Tibial artery (tissue), 4 donors: ENCODE data around the gene PLEKHA4.
A peak's percentile ranks its signal among the peaks of the same experiment; 100 is the strongest.

ENCODE experiments used
- DNase-seq, 2 donors: peaks; one replicate each; pipeline ENCODE4 v3.0.0-alpha.2; 2019
- H3K27ac ChIP-seq, 2 donors: fragments of 200-600 bp; sonication (generic) in 1 of 2; 1 replicate in 1 of 2; 2 replicates in 1 of 2; pipeline ENCODE4 v1.5.1; 2018 to 2019; ENCODE audit warnings: mild to moderate bottlenecking in 1 of 2
- H3K27me3 ChIP-seq, 2 donors: fragments of 200-600 bp; sonication (generic) in 1 of 2; one replicate each; pipeline versions ENCODE4 v1.5.1 to v1.6.0; 2016 to 2019
- H3K36me3 ChIP-seq, 3 donors: fragments of 200-600 bp; sonication (generic) in 2 of 3; one replicate each; pipeline ENCODE4 v1.5.1; 2016 to 2019; ENCODE audit warnings: mild to moderate bottlenecking in 2 of 3
- H3K4me1 ChIP-seq, 4 donors: fragments of 200-600 bp; sonication (generic) in 2 of 4; 1 replicate in 3 of 4; 2 replicates in 1 of 4; pipeline ENCODE4 v1.5.1; 2016 to 2019
- H3K4me3 ChIP-seq, 2 donors: fragments of 200-600 bp; sonication (generic) in 1 of 2; 1 replicate in 1 of 2; 2 replicates in 1 of 2; pipeline ENCODE4 v1.5.1; 2018 to 2019; ENCODE audit warnings: mild to moderate bottlenecking in 2 of 2
- H3K9me3 ChIP-seq, 3 donors: fragments of 200-600 bp; sonication (generic) in 1 of 3; one replicate each; pipeline ENCODE4 v1.5.1; 2016 to 2019
- CTCF ChIP-seq, 2 experiments: fragments of 200-600 bp in 1 of 2; fragments of 450-650 bp in 1 of 2; IDR thresholded peaks; one replicate each; pipeline ENCODE4 v1.5.1; 2017 to 2019; ENCODE audit warnings: antibody characterized with exemption in 2 of 2, mild to moderate bottlenecking in 1 of 2, moderate library complexity in 1 of 2
- intact Hi-C: fragments of 100-400 bp; cut with DNase I; formaldehyde crosslinking; loops from one replicate; pipeline ENCODE4 v1.15.0; 2023; ENCODE audit warnings: low total_unique reads

The PLEKHA4 gene

DNA sequence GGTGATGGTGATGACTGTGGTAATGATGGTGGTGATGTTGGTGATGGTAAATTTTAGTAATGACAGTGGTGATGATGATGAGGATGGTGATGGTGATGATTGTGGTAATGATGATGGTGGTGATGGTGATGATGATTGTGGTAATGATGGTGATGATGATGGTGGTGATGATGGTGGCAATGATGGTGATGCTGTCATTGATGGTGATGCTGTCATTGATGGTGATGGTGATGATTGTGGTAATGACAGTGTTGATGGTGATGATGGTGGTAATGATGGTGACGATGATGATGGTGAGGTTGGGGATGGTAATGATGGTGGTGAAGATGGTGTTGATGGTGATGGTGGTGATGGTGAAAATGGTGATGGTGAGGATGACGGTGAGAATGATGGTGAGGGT lies 45.9 kb downstream of the PLEKHA4 start:
- no peak for TF ChIP-seq CTCF (IDR thresholded peaks at IDR 0.05)
- intact Hi-C loops = no loop called here
- peaks cover 0 to 15% (median 9%) of the 10 kb centered on the region in 4 donors for H3K4me1 ChIP-seq
- H3K27me3 ChIP-seq = no peaks in the 10 kb centered on the region
- no peak for DNase-seq
- H3K27ac ChIP-seq = no peak overlapping the region
- no peak overlapping the region for H3K4me3 ChIP-seq
- H3K36me3 ChIP-seq = peaks cover 0 to 10% (median 0%) of the 10 kb centered on the region in 3 donors
- H3K9me3 ChIP-seq = no peaks in the 10 kb centered on the region

- Histone ChIP-seq H3K27me3 (no peaks in the 10 kb centered on the region), H3K27ac (no peak overlapping the region), H3K4me3 (no peak overlapping the region), H3K4me1 (peaks cover 0 to 15% (median 9%) of the 10 kb centered on the region in 4 donors), H3K36me3 (peaks cover 0 to under 1% (median 0%) of the 10 kb centered on the region in 3 donors), H3K9me3 (no peaks in the 10 kb centered on the region)
- no peak for TF ChIP-seq CTCF (IDR thresholded peaks at IDR 0.05)
- intact Hi-C loops = no loop called here
- no peak for DNase-seq
These were observed 46.8 kb downstream of the PLEKHA4 start for GRCh38 chr19:48821633-48822032.

- peak; percentile 94 to 97 for DNase-seq
- Histone ChIP-seq H3K4me3 (no peak overlapping the region), H3K4me1 (peaks cover 0 to 15% (median 9%) of the 10 kb centered on the region in 4 donors), H3K27ac (peak overlapping the region; percentile 59 to 62), H3K36me3 (no peaks in the 10 kb centered on the region), H3K9me3 (no peaks in the 10 kb centered on the region), H3K27me3 (no peaks in the 10 kb centered on the region)
- intact Hi-C loops = no loop called here
- no peak for TF ChIP-seq CTCF (IDR thresholded peaks at IDR 0.05)
These were observed 49.0 kb downstream of the PLEKHA4 start for GRCh38 chr19:48819366-48819816.

DNA sequence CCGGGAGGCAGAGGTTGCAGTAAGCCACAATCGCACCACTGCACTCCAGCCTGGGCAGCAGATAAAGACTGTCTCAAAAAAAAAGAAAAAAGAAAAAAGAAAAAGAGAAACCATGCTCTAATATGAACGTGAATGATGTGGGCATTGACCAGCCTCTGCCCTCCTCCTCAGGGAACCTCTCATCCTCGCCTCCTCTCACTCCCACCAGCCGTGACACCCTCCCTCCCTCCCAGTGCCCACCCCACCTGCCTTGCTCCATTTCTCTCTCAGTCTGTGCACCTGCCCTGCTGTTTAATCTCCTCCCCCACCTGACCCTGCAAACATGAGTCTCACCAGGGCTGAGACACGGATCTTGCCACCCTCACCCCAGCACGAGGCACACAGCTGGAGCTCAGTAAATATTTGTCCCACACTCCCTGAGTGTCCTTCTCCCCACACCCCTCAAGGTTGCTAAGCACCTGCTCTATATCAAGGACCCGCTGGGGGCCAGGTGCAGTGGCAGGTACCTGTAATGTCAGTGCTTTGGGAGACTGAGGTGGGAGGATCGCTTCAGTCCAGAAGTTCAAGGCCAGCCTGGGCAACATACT lies 50.1 kb downstream of the PLEKHA4 start:
- H3K27ac ChIP-seq = peak overlapping the region in 1 of 2 donors; percentile 59
- no peak for DNase-seq

GRCh38 chr19:48817585-48818124 lies 50.8 kb downstream of the PLEKHA4 start:
- Histone ChIP-seq H3K4me3 (no peak overlapping the region), H3K4me1 (peaks cover 0 to 20% (median 10%) of the 10 kb centered on the region in 4 donors), H3K9me3 (no peaks in the 10 kb centered on the region), H3K27ac (peak overlapping the region in 1 of 2 donors; percentile 34), H3K27me3 (no peaks in the 10 kb centered on the region), H3K36me3 (no peaks in the 10 kb centered on the region)
- no peak for DNase-seq
- no peak for TF ChIP-seq CTCF (IDR thresholded peaks at IDR 0.05)
- intact Hi-C loops = no loop called here

More for the DNA sequence above, 50.1 kb downstream of the PLEKHA4 start:
- H3K9me3 ChIP-seq = no peaks in the 10 kb centered on the region
- H3K4me3 ChIP-seq = no peak overlapping the region
- no peak for TF ChIP-seq CTCF (IDR thresholded peaks at IDR 0.05)
- peaks cover 0 to 15% (median 9%) of the 10 kb centered on the region in 4 donors for H3K4me1 ChIP-seq
- H3K36me3 ChIP-seq = no peaks in the 10 kb centered on the region
- no peaks in the 10 kb centered on the region for H3K27me3 ChIP-seq
- intact Hi-C loops = no loop called here
